Central memory CD8-positive, alpha-beta T cell (primary cell): ENCODE data around the gene TMEM198.

Source experiments
- ATAC-seq: fragments of 150-1000 bp; cut with Tn5 transposase; replicated peaks from 2 replicates; pipeline ENCODE4 v1.10.0; 2022; ENCODE audit warnings: mild to moderate bottlenecking, moderate FRiP score, moderate number of reproducible peaks; ENCODE audit not compliant: poor library complexity, severe bottlenecking; ENCODE audit errors: extremely low read depth
- DNase-seq, 2 donors: peaks; one replicate each; pipeline ENCODE4 v3.0.0; 2021; ENCODE audit warnings: low spot score in 2 of 2
- H3K27ac Mint-ChIP-seq: one replicate; pipeline ENCODE4 v1.8.0; 2022; ENCODE audit warnings: low read depth, mild to moderate bottlenecking, moderate library complexity, mixed read lengths
- H3K27me3 Mint-ChIP-seq: one replicate; pipeline ENCODE4 v1.8.0; 2022; ENCODE audit warnings: mixed read lengths
- H3K36me3 Mint-ChIP-seq: one replicate; pipeline ENCODE4 v1.8.0; 2022; ENCODE audit warnings: mild to moderate bottlenecking, moderate library complexity, mixed read lengths; ENCODE audit not compliant: insufficient read depth
- H3K4me1 Mint-ChIP-seq: one replicate; pipeline ENCODE4 v1.8.0; 2022; ENCODE audit warnings: mixed read lengths
- H3K4me3 Mint-ChIP-seq: one replicate; pipeline ENCODE4 v1.8.0; 2022; ENCODE audit warnings: mild to moderate bottlenecking, moderate library complexity, mixed read lengths
- H3K9me3 Mint-ChIP-seq: one replicate; pipeline ENCODE4 v1.8.0; 2022; ENCODE audit warnings: mixed read lengths

TMEM198 gene

DNA sequence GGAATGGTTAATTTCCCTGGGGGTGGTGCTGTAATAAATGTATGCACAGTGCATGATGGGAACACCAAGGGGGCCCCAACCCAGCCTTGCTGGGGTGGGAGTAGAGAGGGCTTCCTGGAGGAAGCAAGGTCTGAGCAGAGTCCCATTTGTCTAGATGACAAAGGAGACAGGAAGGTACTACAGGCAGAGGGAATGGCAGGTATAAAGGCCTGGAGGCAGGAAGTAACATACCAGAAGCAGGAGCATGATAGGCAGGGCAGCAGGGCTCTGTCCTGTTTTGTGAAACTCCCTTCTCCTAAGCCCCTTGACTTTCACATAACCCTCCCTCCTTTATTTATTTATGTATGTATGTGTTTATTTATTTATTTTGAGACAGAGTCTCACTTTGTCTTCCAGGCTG, 41.2 kb upstream of the TMEM198 start:
- ATAC-seq = no peak
- H3K36me3 Mint-ChIP-seq = peaks cover 17% of the 10 kb centered on the region
- peaks cover 34% of the 10 kb centered on the region for H3K4me1 Mint-ChIP-seq
- H3K4me3 Mint-ChIP-seq = no peak overlapping the region
- no peak for DNase-seq
- H3K9me3 Mint-ChIP-seq = no peaks in the 10 kb centered on the region
- peaks cover 14% of the 10 kb centered on the region for H3K27me3 Mint-ChIP-seq
- no peak overlapping the region for H3K27ac Mint-ChIP-seq

DNA sequence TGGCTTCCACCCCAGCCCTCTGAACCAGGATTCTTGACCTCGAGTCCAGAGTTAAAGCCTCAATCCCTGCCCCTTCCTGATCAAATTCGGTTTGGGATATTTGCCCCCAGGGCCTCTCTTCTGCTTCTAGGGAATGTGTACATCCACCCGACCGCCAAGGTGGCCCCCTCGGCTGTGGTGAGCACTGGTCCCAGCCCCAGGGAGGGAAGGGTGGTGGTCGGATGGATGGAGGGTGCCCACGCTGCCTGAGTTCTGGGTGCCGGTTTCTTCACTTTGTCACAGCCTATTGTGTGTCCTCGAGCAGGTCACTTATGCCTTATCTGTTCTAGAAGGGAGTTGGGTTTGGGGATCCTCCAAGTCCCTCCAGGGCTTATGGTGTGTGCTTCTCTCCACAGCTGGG, 38.2 kb upstream of the TMEM198 start:
- H3K36me3 Mint-ChIP-seq = peaks cover 12% of the 10 kb centered on the region
- no peak for DNase-seq

GRCh38 chr2:219506153-219506801, 37.6 kb upstream of the TMEM198 start:
- Mint-ChIP-seq H3K27ac (no peak overlapping the region), H3K4me3 (no peak overlapping the region), H3K9me3 (no peaks in the 10 kb centered on the region), H3K36me3 (peaks cover 12% of the 10 kb centered on the region), H3K27me3 (peaks cover 30% of the 10 kb centered on the region), H3K4me1 (peaks cover 24% of the 10 kb centered on the region)
- ATAC-seq = no peak
- no peak for DNase-seq

More for the DNA sequence above, 38.2 kb upstream of the TMEM198 start:
- H3K27me3 Mint-ChIP-seq = peaks cover 23% of the 10 kb centered on the region
- H3K4me1 Mint-ChIP-seq = peaks cover 20% of the 10 kb centered on the region
- H3K27ac Mint-ChIP-seq = no peak overlapping the region
- no peak overlapping the region for H3K4me3 Mint-ChIP-seq
- ATAC-seq = no peak
- H3K9me3 Mint-ChIP-seq = no peaks in the 10 kb centered on the region

DNA sequence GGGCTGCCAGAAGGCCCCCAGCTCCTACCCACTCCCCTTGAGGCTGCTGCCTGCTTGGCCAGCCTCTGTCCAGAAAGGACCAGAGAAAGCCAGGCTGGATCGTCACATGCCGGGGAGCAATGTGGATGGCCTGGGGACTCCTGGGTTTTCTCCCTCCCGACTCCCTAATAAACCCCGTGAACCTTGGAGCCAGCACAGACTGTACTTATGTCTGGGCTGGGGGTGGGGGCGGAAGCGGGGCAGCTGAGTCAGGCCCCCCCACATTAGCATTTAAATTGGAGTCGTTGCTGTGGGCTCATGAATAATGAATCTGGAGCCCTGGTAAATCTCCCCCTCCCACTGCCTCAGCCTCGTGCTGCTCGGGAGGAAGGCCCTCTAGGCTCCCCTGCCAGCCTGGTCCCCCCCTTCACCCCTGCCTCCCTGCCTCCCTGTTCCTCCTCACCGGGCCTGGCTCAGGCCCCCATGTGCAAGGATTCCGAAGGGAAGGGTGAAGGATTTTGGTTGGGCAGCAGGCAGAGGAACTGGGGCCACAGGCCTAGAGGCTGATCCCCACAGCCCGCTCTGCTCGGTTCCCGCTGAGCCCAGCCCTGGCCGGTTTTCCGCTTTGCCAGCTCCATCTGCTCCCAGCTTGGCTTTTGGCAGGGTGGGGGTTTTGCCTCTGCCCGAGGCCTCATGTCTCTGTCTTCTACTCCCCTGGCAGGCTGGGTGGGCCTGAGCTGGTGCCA, 36.9 kb upstream of the TMEM198 start:
- Mint-ChIP-seq H3K4me3 (no peak overlapping the region), H3K27me3 (peaks cover 37% of the 10 kb centered on the region), H3K27ac (no peak overlapping the region), H3K36me3 (peaks cover 11% of the 10 kb centered on the region), H3K9me3 (no peaks in the 10 kb centered on the region), H3K4me1 (peaks cover 17% of the 10 kb centered on the region)
- ATAC-seq (no peak), DNase-seq (no peak)

DNA sequence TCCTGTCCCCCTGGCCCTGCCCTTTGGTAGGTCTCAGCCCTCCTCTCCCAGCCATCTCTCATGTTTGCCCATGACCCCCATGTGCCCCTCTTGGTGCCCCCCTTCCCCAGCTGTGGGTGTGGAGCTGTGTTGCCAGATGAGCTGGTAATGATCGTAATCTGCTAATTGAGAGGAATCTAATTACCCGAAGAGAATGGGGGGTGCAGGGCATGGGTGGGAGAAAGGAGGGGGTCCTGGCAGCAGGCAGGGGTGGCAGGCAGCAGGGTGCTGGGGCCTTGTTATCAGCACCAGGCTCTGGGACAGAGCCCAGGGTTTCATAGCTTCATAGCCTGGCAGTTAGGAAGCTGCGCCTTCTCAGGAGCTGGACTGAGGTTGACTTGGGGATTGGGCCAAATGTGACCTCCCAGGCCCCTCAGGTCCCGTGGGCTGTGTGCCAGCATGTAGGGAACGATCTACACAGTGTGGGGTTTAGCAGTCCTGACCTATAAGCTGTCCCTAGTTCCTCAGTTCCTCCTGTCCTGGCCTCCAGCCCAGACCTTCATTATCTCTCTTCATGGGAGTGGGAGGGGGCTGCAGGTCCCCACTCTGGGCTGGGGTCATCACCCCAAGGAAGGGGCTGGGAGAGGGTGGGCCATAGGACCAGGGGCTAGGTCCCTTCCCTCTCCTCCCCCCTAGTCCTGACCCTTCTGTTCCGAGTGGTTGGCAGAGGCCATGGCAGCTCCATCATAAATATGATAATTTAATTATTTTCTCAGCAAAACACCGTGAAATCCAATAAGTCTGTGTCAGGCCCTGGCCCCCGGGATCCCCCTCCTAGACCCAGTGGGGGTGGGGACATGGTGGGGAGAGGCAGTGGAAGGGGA, 36.0 kb upstream of the TMEM198 start:
- DNase-seq = no peak
- Mint-ChIP-seq H3K9me3 (no peaks in the 10 kb centered on the region), H3K27me3 (peaks cover 46% of the 10 kb centered on the region), H3K4me3 (no peak overlapping the region), H3K4me1 (peaks cover 17% of the 10 kb centered on the region), H3K27ac (no peak overlapping the region), H3K36me3 (peaks cover 10% of the 10 kb centered on the region)
- no peak for ATAC-seq

- Mint-ChIP-seq H3K4me1 (peaks cover 22% of the 10 kb centered on the region), H3K36me3 (peaks cover 10% of the 10 kb centered on the region), H3K4me3 (no peak overlapping the region), H3K27me3 (peaks cover 51% of the 10 kb centered on the region), H3K27ac (no peak overlapping the region), H3K9me3 (no peaks in the 10 kb centered on the region)
- ATAC-seq (no peak), DNase-seq (no peak)
These were observed 35.4 kb upstream of the TMEM198 start for GRCh38 chr2:219508444-219508734.

- no peak overlapping the region for H3K27ac Mint-ChIP-seq
- no peaks in the 10 kb centered on the region for H3K9me3 Mint-ChIP-seq
- peak overlapping the region; percentile 56 for H3K4me3 Mint-ChIP-seq
- peaks cover 30% of the 10 kb centered on the region for H3K4me1 Mint-ChIP-seq
- H3K36me3 Mint-ChIP-seq = peaks cover 8% of the 10 kb centered on the region
- peaks cover 59% of the 10 kb centered on the region for H3K27me3 Mint-ChIP-seq
- no peak for DNase-seq
- ATAC-seq = peak; percentile 30
These were observed 34.7 kb upstream of the TMEM198 start for GRCh38 chr2:219508971-219509779.

- Mint-ChIP-seq H3K9me3 (no peaks in the 10 kb centered on the region), H3K4me3 (peak overlapping the region; percentile 56), H3K27ac (no peak overlapping the region), H3K27me3 (peaks cover 66% of the 10 kb centered on the region), H3K4me1 (peaks cover 31% of the 10 kb centered on the region), H3K36me3 (peaks cover 5% of the 10 kb centered on the region)
- ATAC-seq (peak; percentile 84), DNase-seq (peak; percentile 21 to 31)
These were observed 33.9 kb upstream of the TMEM198 start for GRCh38 chr2:219509780-219510511.

DNA sequence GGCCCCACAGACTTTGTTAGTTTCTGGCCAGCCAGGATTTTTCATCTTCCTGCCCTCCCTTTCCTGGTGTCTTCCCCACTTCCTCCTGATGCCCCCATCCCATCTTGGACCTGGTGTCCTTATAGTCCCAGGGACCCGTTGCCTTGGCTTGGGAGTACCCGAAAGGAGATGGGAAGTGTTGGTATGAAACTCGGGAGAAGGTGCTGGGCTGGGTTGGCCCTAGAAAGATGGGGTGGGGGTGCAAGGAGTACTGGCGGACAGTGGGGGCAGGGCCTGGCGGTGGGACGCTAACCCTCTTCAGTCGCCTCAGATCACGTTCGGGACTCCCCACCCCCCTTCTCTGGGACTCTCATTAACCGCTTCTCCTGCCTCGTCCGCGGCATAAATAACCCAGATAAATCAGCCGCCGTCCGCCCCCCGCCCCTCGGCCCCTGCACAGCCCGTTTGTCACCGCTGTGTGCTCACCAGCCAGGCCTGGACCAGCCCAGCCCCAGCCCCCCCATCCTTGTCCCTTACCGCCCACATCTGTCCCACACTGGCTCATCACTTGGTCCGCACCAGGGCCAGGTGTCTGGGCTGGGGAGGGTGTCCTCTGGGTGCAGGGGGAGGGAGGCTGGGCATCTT, 33.2 kb upstream of the TMEM198 start:
- H3K27ac Mint-ChIP-seq = no peak overlapping the region
- peaks cover 72% of the 10 kb centered on the region for H3K27me3 Mint-ChIP-seq
- DNase-seq = no peak
- no peaks in the 10 kb centered on the region for H3K9me3 Mint-ChIP-seq
- peaks cover 3% of the 10 kb centered on the region for H3K36me3 Mint-ChIP-seq
- H3K4me1 Mint-ChIP-seq = peaks cover 31% of the 10 kb centered on the region
- ATAC-seq = no peak
- peak overlapping the region; percentile 56 for H3K4me3 Mint-ChIP-seq

- no peak overlapping the region for H3K4me3 Mint-ChIP-seq
- H3K9me3 Mint-ChIP-seq = no peaks in the 10 kb centered on the region
- H3K4me1 Mint-ChIP-seq = peaks cover 31% of the 10 kb centered on the region
- H3K27me3 Mint-ChIP-seq = peaks cover 83% of the 10 kb centered on the region
- ATAC-seq (no peak), DNase-seq (no peak)
- no peak overlapping the region for H3K27ac Mint-ChIP-seq
- H3K36me3 Mint-ChIP-seq = peaks cover under 1% of the 10 kb centered on the region
These were observed 32.1 kb upstream of the TMEM198 start for GRCh38 chr2:219511547-219512325.
